Smooth muscle cell (in vitro differentiated cells): ENCODE results near the gene UMODL1. TPM values are rescaled to one million over a fixed set of nuclear protein-coding genes. Genes with fewer than 3 reads are reported as not detected.

Experiments used
- DNase-seq: peaks from one replicate; lab custom pipeline; 2025; ENCODE audit not compliant: unreplicated experiment; lab: John Stamatoyannopoulos, UW
- H2AFZ ChIP-seq: fragments of 200-600 bp; sonication (generic); 2 replicates; pipeline ENCODE4 v1.6.0; 2016; ENCODE audit warnings: antibody characterized with exemption, low read depth, mild to moderate bottlenecking
- H3F3A ChIP-seq: fragments of 200-600 bp; sonication (generic); 2 replicates; pipeline ENCODE4 v1.6.0; 2017; ENCODE audit warnings: antibody characterized with exemption, low read depth
- H3K27ac ChIP-seq: fragments of 200-600 bp; sonication (generic); 2 replicates; pipeline ENCODE4 v1.5.1; 2016; ENCODE audit warnings: low read depth, mild to moderate bottlenecking
- H3K27me3 ChIP-seq: fragments of 200-600 bp; sonication (generic); 2 replicates; pipeline ENCODE4 v1.6.1; 2016; ENCODE audit warnings: low read depth, mild to moderate bottlenecking
- H3K36me3 ChIP-seq: fragments of 200-600 bp; sonication (generic); 2 replicates; pipeline ENCODE4 v1.5.1; 2016; ENCODE audit warnings: low read depth
- H3K4me1 ChIP-seq: fragments of 200-600 bp; sonication (generic); 2 replicates; pipeline ENCODE4 v1.5.1; 2016; ENCODE audit warnings: low read depth
- H3K4me2 ChIP-seq: fragments of 200-600 bp; sonication (generic); 2 replicates; pipeline ENCODE4 v1.6.0; 2016; ENCODE audit warnings: mild to moderate bottlenecking
- H3K4me3 ChIP-seq: fragments of 200-600 bp; sonication (generic); 2 replicates; pipeline ENCODE4 v1.5.1; 2016; ENCODE audit warnings: mild to moderate bottlenecking
- H3K79me2 ChIP-seq: fragments of 200-600 bp; sonication (generic); 2 replicates; pipeline ENCODE4 v1.6.0; 2016; ENCODE audit warnings: low read depth, mild to moderate bottlenecking
- H3K9ac ChIP-seq: fragments of 200-600 bp; sonication (generic); 2 replicates; pipeline ENCODE4 v1.6.0; 2016; ENCODE audit warnings: low read depth
- H3K9me3 ChIP-seq: fragments of 200-600 bp; sonication (generic); replicated peaks from 2 replicates; pipeline ENCODE4 v1.5.1; 2016; ENCODE audit warnings: low read depth
- H4K20me1 ChIP-seq: fragments of 200-600 bp; sonication (generic); 2 replicates; pipeline ENCODE4 v1.6.0; 2016; ENCODE audit warnings: low read depth
- CTCF ChIP-seq: fragments of 200-600 bp; sonication (generic); IDR thresholded peaks from 2 replicates; pipeline ENCODE4 v1.5.1; 2017; ENCODE audit warnings: borderline replicate concordance, mild to moderate bottlenecking, antibody characterized with exemption; ENCODE audit not compliant: insufficient read depth, poor library complexity, severe bottlenecking
- WGBS: methylation state at CpG from one replicate; pipeline ENCODE4 v1.1.7; 2016; ENCODE audit warnings: low lambda C conversion rate; 5-methylcytosine and 5-hydroxymethylcytosine counted together
- polyA plus RNA-seq: library from polyadenylated mRNA; unstranded; fragments of >200 nt; fragmentation: Nextera tagmentation; extraction: Ambion mirVana; gene quantifications from 2 replicates; pipeline ENCODE4 v1.2.1, GENCODE V29; 2016
- total RNA-seq: library from RNA; depleted of rRNA; stranded (reverse); fragments of >200 nt; gene quantifications from 2 replicates; pipeline ENCODE4 v1.2.3, GENCODE V29; 2014

UMODL1 gene
- total and polyA plus RNA-seq, 2 experiments from 2014 or later, result 0.14 TPM; not detected in 1

GRCh38 chr21:42187976-42188653 lies 117.0 kb downstream of the UMODL1 start:
- Histone ChIP-seq H3K27me3 (no peaks in the 10 kb centered on the region), H3K4me1 (no peaks in the 10 kb centered on the region), H3K4me3 (no peak overlapping the region), H3K4me2 (no peak overlapping the region), H3K27ac (peak overlapping the region; percentile 17), H3K36me3 (no peaks in the 10 kb centered on the region), H3K9me3 (no peaks in the 10 kb centered on the region), H3K79me2 (no peaks in the 10 kb centered on the region), H3K9ac (no peak overlapping the region), H3F3A (no peaks in the 10 kb centered on the region), H4K20me1 (no peaks in the 10 kb centered on the region), H2AFZ (peak overlapping the region; percentile 84)
- DNase-seq, result no peak
- 63% methylated on average over 8 of the region's 8 CpGs for WGBS
- no peak for TF ChIP-seq CTCF

GRCh38 chr21:42188663-42189062 lies 117.5 kb downstream of the UMODL1 start:
- WGBS, result 92% methylated on average over 4 of the region's 4 CpGs
- Histone ChIP-seq H3K79me2 (no peaks in the 10 kb centered on the region), H4K20me1 (no peaks in the 10 kb centered on the region), H3F3A (no peaks in the 10 kb centered on the region), H3K9ac (no peak overlapping the region), H3K27me3 (no peaks in the 10 kb centered on the region), H3K9me3 (no peaks in the 10 kb centered on the region), H3K36me3 (no peaks in the 10 kb centered on the region), H2AFZ (peak overlapping the region; percentile 84), H3K4me3 (no peak overlapping the region), H3K27ac (no peak overlapping the region), H3K4me1 (no peaks in the 10 kb centered on the region), H3K4me2 (no peak overlapping the region)
- no peak for TF ChIP-seq CTCF
- no peak for DNase-seq

GRCh38 chr21:42189431-42189830 lies 118.3 kb downstream of the UMODL1 start:
- no peak overlapping the region for H3K4me2 ChIP-seq
- H3K9ac ChIP-seq, result no peak overlapping the region
- no peak overlapping the region for H3K27ac ChIP-seq
- H3K36me3 ChIP-seq, result no peaks in the 10 kb centered on the region
- 88% methylated on average over 1 of the region's 1 CpG for WGBS
- H3F3A ChIP-seq, result no peaks in the 10 kb centered on the region
- no peaks in the 10 kb centered on the region for H3K9me3 ChIP-seq
- no peak for TF ChIP-seq CTCF
- no peaks in the 10 kb centered on the region for H3K4me1 ChIP-seq
- H3K27me3 ChIP-seq, result no peaks in the 10 kb centered on the region
- no peak for DNase-seq
- no peak overlapping the region for H2AFZ ChIP-seq
- no peak overlapping the region for H3K4me3 ChIP-seq
- no peaks in the 10 kb centered on the region for H3K79me2 ChIP-seq
- H4K20me1 ChIP-seq, result no peaks in the 10 kb centered on the region

- Histone ChIP-seq H3K9ac (no peak overlapping the region), H3K36me3 (no peaks in the 10 kb centered on the region), H3K4me1 (no peaks in the 10 kb centered on the region), H3K27me3 (no peaks in the 10 kb centered on the region), H3K4me2 (no peak overlapping the region), H2AFZ (no peak overlapping the region), H3K9me3 (no peaks in the 10 kb centered on the region), H3K4me3 (no peak overlapping the region), H3K79me2 (no peaks in the 10 kb centered on the region), H4K20me1 (no peaks in the 10 kb centered on the region), H3K27ac (no peak overlapping the region), H3F3A (no peaks in the 10 kb centered on the region)
- no peak for DNase-seq
- no peak for TF ChIP-seq CTCF
- 91% methylated on average over 11 of the region's 11 CpGs for WGBS
Measured at GRCh38 chr21:42189860-42190485, 118.9 kb downstream of the UMODL1 start.
